Uterus (tissue), 2 donors: ENCODE measurements around the gene DCTN2.

Experiments used
- POLR2A ChIP-seq, 2 donors: fragments of 450-650 bp; IDR thresholded peaks; one replicate each; pipeline ENCODE4 v1.6.1; 2016; ENCODE audit warnings: antibody characterized with exemption in 2 of 2, mild to moderate bottlenecking in 1 of 2, moderate library complexity in 1 of 2
- TF ChIP-seq, protein P1 (sequence below), 4 experiments: fragments of 200-600 bp in 2 of 4; fragments of 450-650 bp in 2 of 4; sonication (generic) in 2 of 4; IDR thresholded peaks; one replicate each; pipeline ENCODE4 v1.5.1; 2016 to 2019; ENCODE audit warnings: antibody characterized with exemption in 4 of 4, mild to moderate bottlenecking in 2 of 4, moderate library complexity in 1 of 4

DNA sequence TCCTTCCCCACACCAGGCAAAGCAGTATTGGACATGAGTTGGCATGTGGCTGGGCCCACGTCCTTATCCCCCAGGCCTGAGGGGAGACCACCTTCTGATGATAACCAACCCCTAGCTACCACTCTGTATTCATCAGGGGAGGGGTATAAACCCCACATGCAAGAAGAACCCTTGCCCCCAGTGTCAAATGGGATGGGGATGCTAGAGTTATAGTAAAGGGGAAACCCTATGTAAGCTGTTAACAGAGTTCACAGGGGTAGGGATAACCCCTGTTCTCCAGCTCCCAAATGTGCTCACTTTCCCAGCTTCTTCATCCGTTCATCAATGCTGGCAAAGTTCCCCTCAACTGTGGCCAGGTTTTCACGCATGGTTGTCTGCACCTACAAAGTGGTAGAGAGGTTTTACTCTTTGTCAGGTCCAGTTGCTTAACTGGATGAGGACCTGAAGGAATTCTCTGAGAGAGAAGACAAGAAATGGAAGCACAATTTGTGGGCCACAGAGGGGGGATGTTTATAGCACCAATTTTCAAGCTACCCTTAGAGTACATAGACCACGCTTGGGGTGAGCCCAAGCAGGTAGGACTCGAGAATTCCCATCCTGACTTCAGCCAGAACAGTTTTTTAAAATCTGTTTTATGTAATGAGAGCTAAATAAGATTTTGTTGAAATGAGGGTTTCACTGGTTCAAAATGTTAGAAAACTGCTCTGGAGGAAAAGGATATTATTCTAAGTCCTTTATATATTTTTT lies 16.4 kb downstream of the DCTN2 start:
- TF ChIP-seq, protein P1, sequence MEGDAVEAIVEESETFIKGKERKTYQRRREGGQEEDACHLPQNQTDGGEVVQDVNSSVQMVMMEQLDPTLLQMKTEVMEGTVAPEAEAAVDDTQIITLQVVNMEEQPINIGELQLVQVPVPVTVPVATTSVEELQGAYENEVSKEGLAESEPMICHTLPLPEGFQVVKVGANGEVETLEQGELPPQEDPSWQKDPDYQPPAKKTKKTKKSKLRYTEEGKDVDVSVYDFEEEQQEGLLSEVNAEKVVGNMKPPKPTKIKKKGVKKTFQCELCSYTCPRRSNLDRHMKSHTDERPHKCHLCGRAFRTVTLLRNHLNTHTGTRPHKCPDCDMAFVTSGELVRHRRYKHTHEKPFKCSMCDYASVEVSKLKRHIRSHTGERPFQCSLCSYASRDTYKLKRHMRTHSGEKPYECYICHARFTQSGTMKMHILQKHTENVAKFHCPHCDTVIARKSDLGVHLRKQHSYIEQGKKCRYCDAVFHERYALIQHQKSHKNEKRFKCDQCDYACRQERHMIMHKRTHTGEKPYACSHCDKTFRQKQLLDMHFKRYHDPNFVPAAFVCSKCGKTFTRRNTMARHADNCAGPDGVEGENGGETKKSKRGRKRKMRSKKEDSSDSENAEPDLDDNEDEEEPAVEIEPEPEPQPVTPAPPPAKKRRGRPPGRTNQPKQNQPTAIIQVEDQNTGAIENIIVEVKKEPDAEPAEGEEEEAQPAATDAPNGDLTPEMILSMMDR (IDR thresholded peaks at IDR 0.05): no peak
- TF ChIP-seq POLR2A (IDR thresholded peaks at IDR 0.05): no peak
